ENCODE measurements around the gene CMTM2. TPM values are rescaled to one million over a fixed set of nuclear protein-coding genes. Genes with fewer than 3 reads are reported as not detected.

The CMTM2 gene
- total RNA-seq, 2 experiments from 2014 or later = not detected

DNA sequence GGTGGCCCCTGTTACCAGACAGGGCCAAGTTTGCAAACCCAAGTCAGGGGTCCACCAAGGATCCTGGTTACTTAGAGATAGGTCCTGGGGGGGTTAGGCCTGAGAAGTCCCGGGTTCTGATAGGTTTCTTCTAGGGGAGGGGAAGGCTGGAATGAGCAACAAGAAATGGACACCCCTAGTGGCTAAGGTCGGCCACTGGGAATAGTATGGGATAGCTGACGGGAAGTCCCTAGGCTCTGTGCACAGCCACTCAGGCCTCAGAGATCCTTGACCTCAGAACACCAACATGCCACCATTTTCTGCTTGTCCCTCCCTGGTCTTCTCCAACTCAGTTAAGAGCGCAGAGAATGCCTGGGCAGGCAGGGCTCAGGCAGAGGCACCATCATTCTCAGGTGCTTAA lies 42.7 kb upstream of the CMTM2 start:
- H3K36me3 ChIP-seq (ENCODE audit: insufficient read depth, low read length) = peaks cover 8% of the 10 kb centered on the region
- CTCF ChIA-PET = interaction anchor here (1.7 kb wide), 1 partner anchor 10 kb away, joined by 4 read pairs; no protein-coding TSS in a partner anchor

DNA sequence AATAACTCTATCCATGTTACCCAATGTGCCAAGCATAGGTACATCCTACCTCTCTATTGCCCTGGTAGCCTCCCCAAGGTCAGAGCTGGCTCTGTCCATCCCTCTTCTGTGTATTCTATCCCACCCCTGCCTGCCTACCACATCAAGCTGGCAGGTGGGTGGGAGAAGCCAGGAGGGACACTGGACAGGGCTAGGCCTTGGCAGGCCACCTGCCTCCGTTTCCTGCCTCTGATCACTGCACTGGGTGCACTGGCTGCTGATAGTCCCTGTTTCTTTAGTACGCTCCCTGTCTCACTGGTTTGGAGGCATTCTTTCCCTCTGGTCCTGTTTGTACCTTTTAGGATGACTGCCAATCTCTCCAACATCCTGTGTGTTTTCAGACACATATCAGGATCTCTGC lies 42.0 kb upstream of the CMTM2 start:
- Mint-ChIP-seq H3K36me3 (ENCODE audit: low read depth) (peaks cover 9% of the 10 kb centered on the region), H3K4me3 (no peak overlapping the region), H3K9me3 (no peaks in the 10 kb centered on the region), H3K27ac (no peak overlapping the region), H3K4me1 (ENCODE audit: low read depth) (peaks cover 22% of the 10 kb centered on the region), H3K27me3 (no peaks in the 10 kb centered on the region)
- ATAC-seq (ENCODE audit: poor library complexity) = no peak
- CTCF ChIA-PET = interaction anchor here (1.7 kb wide), 1 partner anchor 9 kb away, joined by 4 read pairs; no protein-coding TSS in a partner anchor
- TF ChIP-seq, protein P1, sequence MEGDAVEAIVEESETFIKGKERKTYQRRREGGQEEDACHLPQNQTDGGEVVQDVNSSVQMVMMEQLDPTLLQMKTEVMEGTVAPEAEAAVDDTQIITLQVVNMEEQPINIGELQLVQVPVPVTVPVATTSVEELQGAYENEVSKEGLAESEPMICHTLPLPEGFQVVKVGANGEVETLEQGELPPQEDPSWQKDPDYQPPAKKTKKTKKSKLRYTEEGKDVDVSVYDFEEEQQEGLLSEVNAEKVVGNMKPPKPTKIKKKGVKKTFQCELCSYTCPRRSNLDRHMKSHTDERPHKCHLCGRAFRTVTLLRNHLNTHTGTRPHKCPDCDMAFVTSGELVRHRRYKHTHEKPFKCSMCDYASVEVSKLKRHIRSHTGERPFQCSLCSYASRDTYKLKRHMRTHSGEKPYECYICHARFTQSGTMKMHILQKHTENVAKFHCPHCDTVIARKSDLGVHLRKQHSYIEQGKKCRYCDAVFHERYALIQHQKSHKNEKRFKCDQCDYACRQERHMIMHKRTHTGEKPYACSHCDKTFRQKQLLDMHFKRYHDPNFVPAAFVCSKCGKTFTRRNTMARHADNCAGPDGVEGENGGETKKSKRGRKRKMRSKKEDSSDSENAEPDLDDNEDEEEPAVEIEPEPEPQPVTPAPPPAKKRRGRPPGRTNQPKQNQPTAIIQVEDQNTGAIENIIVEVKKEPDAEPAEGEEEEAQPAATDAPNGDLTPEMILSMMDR (IDR thresholded peaks at IDR 0.05) = no peak
- no peaks in the 10 kb centered on the region for H3K27me3 ChIP-seq (ENCODE audit: control insufficient read depth in 1 of 2, insufficient read depth in 2 of 2, low read length in 2 of 2)
- no peak overlapping the region for H3K4me3 ChIP-seq (ENCODE audit: low read length)
- no peak for DNase-seq
- intact Hi-C loops (cut with DNase I, micrococcal nuclease) = no loop called here
- H3K9me3 ChIP-seq (ENCODE audit: control insufficient read depth in 1 of 2, insufficient read depth in 1 of 2, low read length in 2 of 2) = no peaks in the 10 kb centered on the region
- peaks cover 14% of the 10 kb centered on the region for H3K4me1 ChIP-seq (ENCODE audit: insufficient read depth, low read length)
- H3K36me3 ChIP-seq (ENCODE audit: insufficient read depth, low read length) = peaks cover 8% of the 10 kb centered on the region
- no peak overlapping the region for H3K27ac ChIP-seq (ENCODE audit: low read depth in 1 of 2, low read length in 2 of 2)
- POLR2A ChIA-PET = no interaction called here

More for the DNA sequence above, 42.7 kb upstream of the CMTM2 start:
- DNase-seq (no peak), ATAC-seq (ENCODE audit: poor library complexity) (no peak)
- intact Hi-C loops (cut with DNase I, micrococcal nuclease) = no loop called here
- Mint-ChIP-seq H3K9me3 (no peaks in the 10 kb centered on the region), H3K4me1 (ENCODE audit: low read depth) (peaks cover 22% of the 10 kb centered on the region), H3K27me3 (no peaks in the 10 kb centered on the region), H3K36me3 (ENCODE audit: low read depth) (peaks cover 12% of the 10 kb centered on the region), H3K27ac (no peak overlapping the region), H3K4me3 (no peak overlapping the region)
- POLR2A ChIA-PET = interaction anchor here (1.0 kb wide), 1 partner anchor 12 kb away, joined by 3 read pairs; no protein-coding TSS in a partner anchor
- Histone ChIP-seq H3K4me1 (ENCODE audit: insufficient read depth, low read length) (peaks cover 14% of the 10 kb centered on the region), H3K4me3 (ENCODE audit: low read length) (no peak overlapping the region), H3K27me3 (ENCODE audit: control insufficient read depth in 1 of 2, insufficient read depth in 2 of 2, low read length in 2 of 2) (no peaks in the 10 kb centered on the region), H3K27ac (ENCODE audit: low read depth in 1 of 2, low read length in 2 of 2) (no peak overlapping the region), H3K9me3 (ENCODE audit: control insufficient read depth in 1 of 2, insufficient read depth in 1 of 2, low read length in 2 of 2) (no peaks in the 10 kb centered on the region)
- TF ChIP-seq, protein P1 (IDR thresholded peaks at IDR 0.05) = no peak

DNA sequence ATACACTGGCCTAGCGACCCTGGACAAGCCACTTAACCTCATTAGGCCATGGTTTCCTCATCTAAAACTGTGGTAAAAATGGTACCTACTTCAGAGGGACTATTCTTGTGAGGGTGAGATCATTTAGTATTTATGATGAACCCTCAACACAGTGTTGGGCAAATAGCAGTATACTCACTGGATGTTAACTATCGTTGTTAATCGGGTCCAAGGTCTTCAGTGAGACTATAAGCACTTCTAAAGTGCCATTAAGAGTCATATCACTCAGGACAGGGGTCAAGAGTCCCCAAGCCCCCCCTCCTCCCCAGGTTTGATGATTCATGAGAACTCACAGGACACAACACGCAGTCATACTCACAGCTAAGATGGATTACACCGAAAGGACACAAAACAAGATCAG lies 40.4 kb upstream of the CMTM2 start:
- Histone ChIP-seq H3K27me3 (ENCODE audit: control insufficient read depth in 1 of 2, insufficient read depth in 2 of 2, low read length in 2 of 2) (no peaks in the 10 kb centered on the region), H3K4me3 (ENCODE audit: low read length) (no peak overlapping the region), H3K36me3 (ENCODE audit: insufficient read depth, low read length) (peaks cover 8% of the 10 kb centered on the region), H3K4me1 (ENCODE audit: insufficient read depth, low read length) (peaks cover 14% of the 10 kb centered on the region), H3K9me3 (ENCODE audit: control insufficient read depth in 1 of 2, insufficient read depth in 1 of 2, low read length in 2 of 2) (no peaks in the 10 kb centered on the region), H3K27ac (ENCODE audit: low read depth in 1 of 2, low read length in 2 of 2) (no peak overlapping the region)
- DNase-seq = no peak
- peaks cover 9% of the 10 kb centered on the region for H3K36me3 Mint-ChIP-seq (ENCODE audit: low read depth)
- no peak for ATAC-seq (ENCODE audit: poor library complexity)
- no peaks in the 10 kb centered on the region for H3K9me3 Mint-ChIP-seq
- H3K27ac Mint-ChIP-seq = no peak overlapping the region
- H3K4me1 Mint-ChIP-seq (ENCODE audit: low read depth) = peaks cover 22% of the 10 kb centered on the region
- TF ChIP-seq, protein P1 (IDR thresholded peaks at IDR 0.05) = no peak
- H3K27me3 Mint-ChIP-seq = no peaks in the 10 kb centered on the region
- POLR2A ChIA-PET = interaction anchor here (0.8 kb wide), 1 partner anchor 25 kb away, joined by 3 read pairs; no protein-coding TSS in a partner anchor
- no peak overlapping the region for H3K4me3 Mint-ChIP-seq
- intact Hi-C loops (cut with DNase I, micrococcal nuclease) = no loop called here
- CTCF ChIA-PET = interaction anchor here (1.1 kb wide), 1 partner anchor 23 kb away, joined by 3 read pairs; no protein-coding TSS in a partner anchor

Measured in CD4-positive, alpha-beta T cell (primary cell).